8988T (cell line): Measurements from ENCODE around the gene CROCC2.

Experiments
- DNase-seq: peaks from one replicate; pipeline ENCODE4 v3.0.0; 2011

The CROCC2 gene

GRCh38 chr2:240925191-240925567 is 19.0 kb downstream of the CROCC2 start:
- peak; percentile 34 for DNase-seq

DNA sequence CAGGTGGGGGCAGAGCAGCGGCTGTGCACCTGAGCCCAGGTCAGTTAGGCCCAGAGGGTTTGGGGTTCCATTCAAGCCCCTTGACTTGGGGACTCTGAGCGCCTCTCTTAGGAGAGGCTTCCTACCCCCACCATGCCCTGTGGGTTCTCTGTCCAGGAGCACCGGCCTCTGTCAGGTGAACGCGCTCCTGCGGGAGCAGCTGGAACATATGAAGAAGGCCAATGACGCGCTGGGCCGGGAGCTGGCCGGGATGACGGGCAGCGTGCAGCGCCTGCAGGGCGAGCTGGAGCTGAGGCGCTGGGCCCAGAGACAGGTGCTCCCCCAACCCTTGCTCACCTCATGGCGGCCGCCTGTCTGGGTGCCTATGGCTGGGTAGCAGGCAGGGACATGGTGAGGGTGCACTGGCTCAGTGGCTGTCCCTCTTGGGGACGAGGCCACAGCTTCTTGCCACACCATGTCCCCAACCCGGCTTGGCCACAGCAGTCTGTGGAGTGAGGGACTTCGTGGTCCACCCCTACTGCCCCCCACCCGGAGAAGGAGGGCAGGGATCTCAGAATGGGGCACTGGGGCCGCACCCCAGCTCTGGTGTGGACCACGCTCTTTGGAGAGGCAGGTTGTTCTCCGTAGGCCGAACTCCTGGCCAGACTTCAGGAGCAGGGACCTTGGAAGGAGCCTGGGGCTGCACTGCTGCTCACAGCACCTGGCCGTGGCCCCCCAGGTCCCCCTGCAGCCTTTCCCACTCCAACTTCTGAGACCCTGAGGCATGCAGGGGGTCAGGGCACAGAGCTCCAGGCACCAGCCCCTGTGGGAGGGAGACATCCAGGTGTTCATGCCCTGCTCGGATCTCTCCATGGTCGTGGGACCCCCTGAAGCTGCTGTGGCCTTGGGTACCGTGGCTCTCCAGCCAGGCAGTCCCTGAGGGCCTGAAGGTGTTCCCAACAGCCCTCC is 19.7 kb downstream of the CROCC2 start:
- DNase-seq, result peak; percentile 18

- peak; percentile 42 for DNase-seq
Measured at GRCh38 chr2:240926516-240927389, 20.6 kb downstream of the CROCC2 start.

DNA sequence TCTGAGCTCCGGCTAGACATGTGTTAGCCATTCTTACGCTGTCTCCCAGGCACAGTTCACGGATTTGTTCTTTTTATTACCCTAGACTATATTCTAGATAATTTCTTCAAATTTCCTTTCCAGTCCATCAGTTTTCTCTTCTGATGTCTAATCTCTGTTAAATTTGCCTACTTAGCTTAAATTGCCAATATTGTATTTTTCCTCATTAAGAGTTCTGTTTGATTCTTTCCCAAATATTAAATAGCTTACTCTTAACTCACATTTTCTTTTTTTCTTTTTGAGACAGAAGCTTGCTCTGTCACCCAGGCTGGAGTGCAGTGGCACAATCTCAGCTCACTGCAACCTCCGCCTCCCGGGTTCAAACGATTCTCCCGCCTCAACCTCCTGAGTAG is 21.2 kb downstream of the CROCC2 start:
- peak; percentile 17 for DNase-seq

DNA sequence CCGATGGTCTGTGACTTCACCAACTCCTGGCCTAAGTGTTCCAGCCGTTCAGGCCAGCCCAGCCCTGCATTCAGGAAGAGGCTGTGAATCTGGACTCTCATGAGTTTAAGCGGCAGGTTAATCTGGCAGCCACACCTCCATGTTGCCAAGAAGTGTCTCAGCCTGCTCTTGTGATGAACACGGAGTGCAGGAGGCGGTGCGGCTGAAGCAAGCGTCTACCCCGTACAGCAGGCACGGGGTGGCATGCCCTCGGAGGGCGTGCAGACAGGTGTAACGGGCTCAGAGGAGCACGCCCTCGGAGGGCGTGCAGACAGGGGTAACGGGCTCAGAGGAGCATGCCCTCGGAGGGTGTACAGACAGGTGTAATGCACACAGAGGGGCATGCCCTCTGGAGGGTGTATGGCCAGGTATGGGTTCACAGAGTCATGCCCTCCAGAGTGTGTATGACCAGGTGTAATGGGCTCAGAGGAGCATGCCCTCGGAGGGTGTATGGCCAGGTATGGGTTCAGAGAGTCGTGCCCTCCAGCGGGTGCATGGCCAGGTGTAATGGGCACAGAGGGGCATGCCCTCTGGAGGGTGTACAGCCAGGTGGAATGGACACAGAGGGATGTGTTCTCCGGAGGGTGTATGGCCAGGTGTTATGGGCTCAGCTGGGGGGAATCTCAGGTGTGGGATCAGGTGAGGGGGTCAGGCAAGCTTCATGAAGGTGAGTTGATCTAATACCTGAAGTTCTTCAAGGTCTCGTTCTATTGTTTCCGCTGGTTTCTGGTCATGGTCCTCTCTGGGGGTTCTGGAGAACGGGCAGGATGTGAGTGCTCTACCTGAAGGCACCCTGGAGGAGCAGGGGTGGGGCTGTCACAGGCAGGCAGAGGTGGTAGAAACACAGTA is 22.6 kb downstream of the CROCC2 start:
- DNase-seq, result peak; percentile 8

DNA sequence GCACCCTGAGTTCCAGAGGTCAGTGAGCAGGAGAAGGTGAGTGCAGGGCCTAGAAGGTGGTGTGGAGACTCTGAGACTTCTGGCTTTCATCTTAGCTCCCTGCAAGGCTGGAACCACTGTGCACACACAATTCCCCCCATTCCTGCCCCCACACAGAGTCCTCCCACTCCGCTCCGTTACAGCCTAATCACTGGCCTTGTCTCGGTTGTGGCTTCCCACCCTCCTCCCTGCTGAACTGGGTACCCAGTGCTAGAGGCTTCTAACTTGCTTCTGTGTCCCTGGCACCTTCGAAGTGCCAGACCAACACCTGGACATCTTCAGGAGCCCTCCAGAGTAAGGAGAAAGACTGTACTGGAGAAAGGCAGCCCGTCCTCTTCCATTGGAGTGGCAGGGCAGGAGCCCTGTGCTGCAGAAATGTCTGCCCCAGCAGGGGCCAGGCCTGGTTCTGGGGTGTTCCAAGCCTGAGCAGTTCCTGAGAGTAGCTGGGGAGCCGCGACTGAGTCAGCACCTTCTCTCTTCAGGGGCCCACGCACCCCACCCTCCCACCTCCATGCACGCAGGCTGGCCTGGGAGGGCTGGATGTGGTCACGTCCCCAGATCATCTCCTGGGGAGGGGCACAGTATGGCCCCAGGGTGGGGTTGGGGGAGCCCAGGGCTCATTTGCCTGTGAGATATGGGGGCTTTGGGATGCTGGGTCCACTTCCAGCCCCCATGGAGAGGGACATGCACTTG is 23.4 kb downstream of the CROCC2 start:
- DNase-seq, result peak; percentile 10

DNA sequence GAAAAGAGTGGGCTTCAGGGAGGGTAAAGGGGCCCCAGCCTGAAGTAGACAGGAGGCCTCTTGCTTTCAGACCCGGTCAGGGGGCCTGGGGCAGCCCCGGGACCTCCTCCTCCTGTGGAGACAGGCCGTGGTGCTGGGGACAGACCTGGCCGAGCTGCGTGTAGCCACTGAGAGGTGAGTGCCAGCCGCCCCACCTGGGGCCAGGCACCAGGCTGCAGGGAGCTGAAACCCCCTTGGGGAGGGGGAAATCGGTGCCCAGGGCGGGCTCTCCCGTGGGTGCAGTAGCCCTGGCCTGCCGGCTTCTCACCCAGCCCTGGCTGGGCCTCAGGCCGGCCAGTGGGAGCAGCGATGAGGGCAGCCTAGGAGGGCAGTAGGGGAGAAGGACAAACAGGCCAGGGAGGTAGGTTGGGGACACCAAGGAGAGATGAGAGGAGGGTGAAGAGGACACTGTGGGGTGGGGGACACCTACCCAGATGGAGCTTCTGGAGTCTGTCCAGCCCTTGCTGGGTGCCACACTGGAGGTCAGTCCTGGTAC is 24.0 kb downstream of the CROCC2 start:
- peak; percentile 10 for DNase-seq

- DNase-seq, result peak; percentile 4
Measured at GRCh38 chr2:240930631-240931318, 24.6 kb downstream of the CROCC2 start.

GRCh38 chr2:240931319-240931949 is 25.3 kb downstream of the CROCC2 start:
- DNase-seq, result peak; percentile 5

DNA sequence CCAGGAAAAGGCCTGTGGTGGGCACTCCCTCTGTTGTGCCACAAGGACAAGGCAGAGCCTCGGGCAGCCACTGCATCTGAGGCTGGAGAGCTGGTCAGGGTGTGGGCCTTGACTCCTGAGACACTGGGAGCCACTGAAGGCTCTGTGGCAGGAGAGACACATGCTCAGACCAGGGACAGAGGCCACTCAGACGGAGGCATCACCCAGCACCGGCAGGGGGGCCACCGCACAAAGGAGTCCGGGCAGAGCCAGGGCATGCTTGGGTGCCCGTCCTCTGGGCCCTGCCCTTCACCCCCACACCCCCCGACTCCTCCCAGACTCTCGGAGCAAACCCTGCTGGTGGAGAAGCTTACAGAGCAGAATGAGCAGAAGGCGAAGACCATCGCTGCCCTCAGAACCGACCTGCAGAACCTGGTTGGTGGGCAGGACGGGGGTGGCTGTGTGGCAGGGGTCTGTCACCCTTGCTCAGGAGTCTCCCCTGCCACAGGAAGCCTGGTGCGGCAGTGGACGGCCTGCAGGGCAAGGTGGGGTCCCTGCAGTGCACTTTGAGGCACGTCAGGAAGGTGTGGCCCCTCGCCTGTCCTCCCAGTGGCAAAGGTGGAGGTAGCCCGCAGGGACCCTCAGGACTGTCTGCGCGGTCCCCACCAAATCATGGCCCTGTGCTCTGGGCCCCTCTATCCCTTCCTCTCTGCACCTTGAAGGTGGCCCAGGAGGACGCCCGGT is 26.0 kb downstream of the CROCC2 start:
- DNase-seq, result peak; percentile 14

GRCh38 chr2:240932724-240933047 is 26.6 kb downstream of the CROCC2 start:
- DNase-seq, result peak; percentile 2

DNA sequence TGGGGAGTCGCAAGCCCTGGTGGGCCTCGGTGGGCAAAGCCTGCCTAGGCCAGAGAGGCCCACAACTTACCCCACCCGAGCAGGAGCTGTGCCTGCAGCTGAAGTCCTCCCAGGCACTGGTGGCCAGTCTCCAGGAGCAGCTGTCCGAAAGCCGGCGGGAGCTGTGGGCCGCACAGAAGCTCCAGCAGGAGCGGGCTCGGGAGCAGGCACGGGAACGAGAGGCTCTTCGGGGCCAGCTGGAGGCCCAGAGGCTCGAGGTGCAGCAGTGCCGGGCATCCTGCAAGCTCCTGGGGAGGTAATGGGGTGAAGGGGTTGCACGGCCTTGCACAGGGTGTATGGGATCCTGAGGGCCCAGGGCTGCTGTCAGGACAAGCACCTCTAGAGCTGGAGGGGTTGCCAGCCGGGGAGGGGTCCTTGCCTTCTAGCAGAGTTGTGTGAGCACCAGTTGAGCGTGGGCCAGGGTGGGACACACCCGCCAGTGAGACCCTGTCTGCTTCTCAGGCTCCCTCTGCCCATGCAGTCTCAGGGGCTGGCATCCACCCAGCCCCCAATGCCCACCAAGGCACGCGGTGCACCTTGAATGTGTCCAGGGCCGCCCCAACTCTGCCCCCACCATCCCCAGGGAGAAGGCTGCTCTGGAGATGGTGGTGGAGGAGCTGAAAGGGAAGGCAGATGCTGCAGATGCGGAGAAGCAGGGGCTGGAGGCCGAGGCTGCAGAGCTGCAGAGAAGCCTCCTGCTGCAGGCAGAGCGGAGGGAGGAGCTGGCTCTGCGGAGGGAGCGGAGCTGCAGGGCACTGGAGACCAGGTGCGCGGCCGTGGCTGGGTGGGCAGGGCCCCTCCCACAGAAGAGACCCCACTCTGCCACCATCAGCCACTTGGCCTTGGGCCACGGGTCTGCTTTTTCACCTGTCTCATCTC is 27.2 kb downstream of the CROCC2 start:
- DNase-seq, result peak; percentile 4

- peak; percentile 9 for DNase-seq
Measured at GRCh38 chr2:240933966-240934700, 28.0 kb downstream of the CROCC2 start.

GRCh38 chr2:240934701-240935102 is 28.6 kb downstream of the CROCC2 start:
- peak; percentile 4 for DNase-seq

DNA sequence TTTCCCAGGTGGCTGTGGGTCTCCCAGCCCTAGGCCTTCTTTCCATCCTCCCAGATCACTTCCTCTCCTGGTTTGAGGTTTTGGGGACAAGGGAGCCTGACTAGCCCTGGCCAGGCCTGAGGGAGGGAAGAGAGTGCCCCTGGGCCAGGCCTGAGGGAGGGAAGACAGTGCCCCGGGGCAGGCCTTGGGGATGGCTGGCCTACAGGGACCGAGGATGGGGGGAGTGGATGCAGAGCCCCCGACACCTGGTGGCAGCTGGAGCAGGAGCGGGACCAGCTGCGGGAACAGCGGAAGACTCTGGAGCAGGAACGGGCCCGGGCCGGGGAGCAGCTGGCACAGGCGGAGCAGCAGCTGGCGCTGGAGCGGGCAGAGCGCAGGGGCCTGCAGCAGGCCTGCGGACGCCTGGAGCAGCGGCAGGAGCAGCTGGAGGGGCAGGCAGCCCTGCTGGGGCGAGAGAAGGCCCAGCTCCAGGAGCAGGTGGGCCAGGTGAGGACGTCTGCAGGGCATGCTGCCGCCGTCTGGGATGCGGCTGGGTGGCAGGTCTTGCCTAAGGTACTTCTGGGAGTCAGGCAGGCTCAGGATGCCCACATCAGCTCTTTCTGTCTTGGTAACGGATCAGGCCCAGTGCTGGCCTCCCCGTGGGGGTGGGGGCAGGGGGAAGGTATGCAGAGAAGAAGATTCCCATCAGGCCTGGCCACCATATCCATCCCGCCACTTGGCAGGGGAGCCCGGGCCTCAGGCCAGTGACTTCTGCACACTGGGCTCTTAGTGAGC is 29.2 kb downstream of the CROCC2 start:
- peak; percentile 8 for DNase-seq

GRCh38 chr2:240936106-240936505 is 30.0 kb downstream of the CROCC2 start:
- no peak for DNase-seq

DNA sequence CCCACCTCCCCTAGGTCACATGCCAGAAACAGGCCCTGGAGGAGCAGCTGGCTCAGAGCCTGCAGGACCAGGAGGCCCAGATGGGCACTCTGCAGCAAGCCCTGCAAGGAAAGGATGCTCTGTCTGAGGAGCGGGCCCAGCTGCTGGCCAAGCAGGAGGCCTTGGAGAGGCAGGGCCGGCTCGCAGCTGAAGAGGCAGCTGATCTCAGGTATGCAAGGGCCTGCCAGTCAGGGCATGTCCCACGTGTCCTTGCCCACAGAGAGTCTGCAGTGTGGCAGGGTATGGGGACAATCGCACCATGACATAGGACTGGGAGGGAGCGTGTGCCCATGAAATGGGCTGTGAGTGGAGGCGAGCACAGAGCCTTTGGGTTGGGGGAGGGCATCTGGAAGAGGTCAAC is 39.9 kb downstream of the CROCC2 start:
- no peak for DNase-seq
